GM12801 (cell line): ENCODE measurements around the gene ARPP21.

Experiments
- TF ChIP-seq, protein P1 (sequence below): IDR thresholded peaks from one replicate; pipeline ENCODE4 v1.5.1; 2011; ENCODE audit warnings: control low read depth; ENCODE audit not compliant: insufficient read length; ENCODE audit errors: extremely low read depth

Gene ARPP21

GRCh38 chr3:35723480-35724097 is 84.3 kb downstream of the ARPP21 start:
- TF ChIP-seq, protein P1, sequence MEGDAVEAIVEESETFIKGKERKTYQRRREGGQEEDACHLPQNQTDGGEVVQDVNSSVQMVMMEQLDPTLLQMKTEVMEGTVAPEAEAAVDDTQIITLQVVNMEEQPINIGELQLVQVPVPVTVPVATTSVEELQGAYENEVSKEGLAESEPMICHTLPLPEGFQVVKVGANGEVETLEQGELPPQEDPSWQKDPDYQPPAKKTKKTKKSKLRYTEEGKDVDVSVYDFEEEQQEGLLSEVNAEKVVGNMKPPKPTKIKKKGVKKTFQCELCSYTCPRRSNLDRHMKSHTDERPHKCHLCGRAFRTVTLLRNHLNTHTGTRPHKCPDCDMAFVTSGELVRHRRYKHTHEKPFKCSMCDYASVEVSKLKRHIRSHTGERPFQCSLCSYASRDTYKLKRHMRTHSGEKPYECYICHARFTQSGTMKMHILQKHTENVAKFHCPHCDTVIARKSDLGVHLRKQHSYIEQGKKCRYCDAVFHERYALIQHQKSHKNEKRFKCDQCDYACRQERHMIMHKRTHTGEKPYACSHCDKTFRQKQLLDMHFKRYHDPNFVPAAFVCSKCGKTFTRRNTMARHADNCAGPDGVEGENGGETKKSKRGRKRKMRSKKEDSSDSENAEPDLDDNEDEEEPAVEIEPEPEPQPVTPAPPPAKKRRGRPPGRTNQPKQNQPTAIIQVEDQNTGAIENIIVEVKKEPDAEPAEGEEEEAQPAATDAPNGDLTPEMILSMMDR, result no peak

DNA sequence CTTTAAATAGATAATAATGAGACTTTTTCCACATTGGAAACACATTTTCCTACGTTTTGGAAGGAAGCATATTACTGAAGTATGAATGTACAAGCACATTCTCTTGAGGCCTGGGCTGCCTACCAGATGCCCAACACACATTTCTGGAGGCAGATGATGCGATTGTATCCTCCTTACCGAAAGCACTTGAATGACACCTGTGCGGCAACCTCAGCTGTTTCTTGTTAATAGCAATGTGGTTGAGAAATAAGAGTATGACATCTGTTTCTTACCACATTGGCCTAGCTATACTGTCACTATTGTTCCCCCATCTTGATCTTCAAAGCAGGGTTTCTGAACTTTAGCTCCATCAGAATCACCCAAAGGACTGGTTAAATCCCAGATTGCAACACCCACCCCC is 84.8 kb downstream of the ARPP21 start:
- TF ChIP-seq, protein P1, result no peak

DNA sequence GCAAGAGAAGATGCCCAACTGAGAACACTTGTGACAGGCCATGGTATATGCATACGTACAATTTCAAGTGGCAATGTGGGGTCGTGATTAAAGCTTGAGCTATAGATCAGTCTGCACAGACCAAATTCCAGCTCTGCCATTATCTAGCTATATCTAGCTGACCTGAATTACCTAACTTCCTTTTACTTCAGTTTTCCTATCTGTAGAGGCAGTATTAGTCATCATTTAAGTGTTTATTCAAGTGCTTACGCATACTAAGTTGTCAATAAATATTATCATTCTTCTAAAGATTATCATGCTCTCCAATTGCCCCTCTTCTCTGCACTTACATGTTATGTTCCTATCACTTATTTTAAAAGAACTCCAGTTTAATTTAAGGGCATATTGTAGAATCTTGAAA is 87.9 kb downstream of the ARPP21 start:
- TF ChIP-seq, protein P1, result no peak

DNA sequence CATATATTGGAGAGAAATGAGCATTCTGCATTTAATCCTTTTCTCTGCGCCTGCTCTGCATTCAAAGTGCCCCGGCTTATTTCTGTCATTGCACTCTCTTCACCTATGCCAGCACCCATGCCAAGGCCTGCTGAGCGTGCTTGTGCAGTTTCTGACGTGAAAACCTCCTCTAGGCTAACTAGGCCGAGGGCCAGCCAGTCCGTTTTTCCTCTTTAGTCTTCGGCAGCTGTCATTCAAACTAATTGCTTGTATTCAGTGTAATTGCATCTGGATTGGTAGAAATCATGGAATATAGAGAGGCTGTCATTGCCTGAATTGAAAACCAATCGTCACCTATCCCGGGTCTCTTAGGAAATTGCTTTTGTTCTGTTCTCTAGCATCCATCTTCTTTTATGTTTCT is 94.0 kb downstream of the ARPP21 start:
- TF ChIP-seq, protein P1, result no peak

- TF ChIP-seq, protein P1, result no peak
These were observed 94.5 kb downstream of the ARPP21 start for GRCh38 chr3:35733864-35734263.

- TF ChIP-seq, protein P1, result no peak
These were observed 97.8 kb downstream of the ARPP21 start for GRCh38 chr3:35737080-35737479.

DNA sequence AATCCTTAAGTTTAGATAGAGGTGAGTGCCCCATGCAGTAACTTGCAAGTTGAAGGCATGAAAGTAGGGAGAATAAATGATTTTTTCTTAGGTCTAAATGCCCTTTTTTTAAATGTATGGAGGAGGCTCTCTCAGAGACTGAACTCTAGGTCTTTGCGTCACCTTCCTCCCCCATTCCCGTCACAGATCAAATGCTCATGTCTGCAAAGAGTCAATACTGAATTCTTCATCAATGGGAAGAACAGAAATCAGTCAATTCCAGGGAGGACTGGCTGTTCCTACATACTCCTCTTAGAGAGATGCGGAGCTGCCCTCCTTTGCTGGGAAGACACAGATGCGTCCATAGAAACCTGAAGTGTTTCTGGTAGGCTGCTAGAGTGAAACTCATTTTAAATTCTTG is 98.2 kb downstream of the ARPP21 start:
- TF ChIP-seq, protein P1, result no peak
